GM21390 (cell line): ENCODE data around the gene STK17B.

ENCODE experiments used
- ATAC-seq: cut with Tn5 transposase; IDR thresholded peaks from one replicate; pipeline ENCODE4 v1.9.1; 2021; ENCODE audit not compliant: unreplicated experiment

Gene STK17B

DNA sequence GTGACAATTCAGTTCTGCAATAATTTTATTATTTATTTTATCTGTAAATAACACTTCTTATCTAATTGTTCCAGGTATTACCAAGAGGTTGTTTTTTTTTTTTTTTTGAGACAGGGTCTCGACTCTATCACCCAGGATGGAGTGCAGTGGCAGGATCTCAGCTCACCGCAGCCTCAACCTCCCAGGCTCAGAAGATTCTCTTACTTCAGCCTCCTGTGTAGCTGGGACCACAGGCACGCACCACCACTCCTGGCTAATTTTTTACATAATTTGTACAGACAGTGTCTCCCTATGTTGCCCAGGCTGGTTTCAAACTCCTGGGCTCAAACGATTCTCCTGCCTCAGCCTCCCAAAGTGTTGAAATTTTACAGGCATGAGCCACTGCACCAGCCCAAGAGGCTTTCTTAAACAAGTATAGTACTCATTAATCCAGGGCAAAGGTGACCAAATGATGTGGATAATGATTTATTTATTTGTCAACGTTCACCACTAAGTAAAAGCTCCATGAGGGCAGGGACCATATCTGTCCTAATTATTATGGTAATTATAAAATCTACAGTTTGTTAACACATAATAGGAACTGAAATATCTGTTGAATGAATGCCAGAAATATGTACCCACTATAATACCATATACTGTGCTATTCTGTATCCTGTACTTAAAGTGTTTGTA, 12.0 kb downstream of the STK17B start:
- no peak for ATAC-seq

DNA sequence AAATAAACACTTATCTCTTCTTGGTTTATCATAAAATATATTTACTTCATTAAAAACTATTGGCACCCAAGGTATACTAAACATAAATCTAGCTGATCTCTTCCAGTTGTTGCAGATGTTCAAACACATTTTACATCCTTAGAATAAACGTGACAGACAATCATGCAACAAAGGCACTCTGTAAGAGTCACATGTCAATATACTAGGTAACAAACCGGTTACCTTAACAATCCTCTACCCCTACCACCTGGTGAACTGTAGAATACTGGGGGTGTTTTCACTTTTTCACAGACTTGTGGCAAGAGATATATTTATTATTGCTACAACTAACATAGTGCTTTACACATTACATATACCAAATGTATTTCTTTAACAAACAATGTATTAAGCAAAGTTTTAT, 15.8 kb downstream of the STK17B start:
- ATAC-seq: no peak

DNA sequence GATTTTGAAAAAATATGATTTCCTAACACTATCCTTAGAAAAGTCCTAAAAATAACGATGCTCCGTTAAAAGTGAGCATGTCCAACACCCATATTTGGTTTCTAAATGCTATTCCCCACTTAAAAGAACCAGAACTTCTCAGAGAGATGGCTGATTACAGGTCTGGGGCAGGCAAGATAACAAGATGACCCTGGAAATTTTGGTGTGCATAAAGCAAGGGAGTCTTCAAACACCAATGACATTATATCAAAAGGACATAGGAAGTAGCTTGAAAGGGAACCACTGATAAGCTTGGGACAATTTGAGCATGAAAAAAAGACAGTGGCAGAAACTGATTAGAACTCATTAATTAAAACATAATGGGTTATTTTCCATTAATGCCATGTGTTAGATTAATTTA, 17.9 kb downstream of the STK17B start:
- no peak for ATAC-seq

DNA sequence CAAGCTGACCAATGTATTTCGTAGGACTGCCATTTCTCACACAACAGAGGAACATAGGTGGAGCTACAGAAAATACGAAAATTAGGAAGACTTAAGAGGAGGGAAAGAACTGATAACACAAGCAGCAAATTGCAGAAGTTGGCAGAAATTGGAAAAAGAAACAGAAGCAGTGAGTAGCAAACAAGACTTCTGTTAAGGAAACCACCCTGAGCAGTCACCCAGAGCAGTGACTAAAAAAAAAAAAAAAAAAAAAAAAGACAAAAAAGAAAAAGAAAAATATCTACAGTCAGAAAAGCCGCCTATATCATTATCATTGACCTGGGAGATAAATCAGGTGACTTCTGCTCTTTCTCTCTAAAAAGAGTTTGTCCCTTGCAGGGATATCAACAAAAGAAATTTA, 21.4 kb downstream of the STK17B start:
- no peak for ATAC-seq

DNA sequence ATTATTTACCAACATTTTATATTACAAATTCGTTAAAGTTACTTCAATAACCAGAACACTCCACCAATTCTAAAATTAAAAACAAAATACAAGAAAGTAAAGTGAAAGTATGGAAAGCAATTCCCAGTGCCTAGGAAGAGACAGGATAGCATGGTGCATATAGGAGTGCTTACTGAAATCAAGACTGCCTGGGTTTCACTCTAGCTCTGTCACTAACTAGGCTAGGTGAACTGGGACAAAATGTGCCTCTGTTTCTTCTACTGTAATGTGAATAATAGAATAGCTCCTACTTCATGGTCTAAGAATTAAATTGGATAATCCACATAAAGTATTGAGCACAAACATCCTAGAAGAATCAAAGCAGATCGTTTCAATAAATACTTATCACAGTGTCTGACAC, 22.6 kb downstream of the STK17B start:
- no peak for ATAC-seq

DNA sequence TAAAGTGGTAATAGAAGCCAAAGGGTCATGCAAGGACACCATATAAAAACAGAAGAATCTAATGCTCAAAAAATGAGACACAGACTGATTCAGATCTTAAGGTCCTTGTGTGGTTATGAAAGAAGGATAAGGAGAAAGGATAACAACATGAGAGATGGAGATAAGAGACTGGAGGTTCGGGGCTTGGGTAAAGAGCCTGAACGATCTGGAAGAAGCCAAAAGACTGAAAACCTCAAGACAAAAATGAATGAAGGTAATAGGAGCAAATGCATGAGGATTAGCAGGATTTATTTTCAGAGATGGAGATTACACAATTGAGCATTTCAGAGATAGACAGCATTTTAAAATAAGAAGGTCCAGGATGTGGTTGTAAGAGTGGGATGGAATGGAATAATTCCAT, 26.1 kb downstream of the STK17B start:
- ATAC-seq: no peak

DNA sequence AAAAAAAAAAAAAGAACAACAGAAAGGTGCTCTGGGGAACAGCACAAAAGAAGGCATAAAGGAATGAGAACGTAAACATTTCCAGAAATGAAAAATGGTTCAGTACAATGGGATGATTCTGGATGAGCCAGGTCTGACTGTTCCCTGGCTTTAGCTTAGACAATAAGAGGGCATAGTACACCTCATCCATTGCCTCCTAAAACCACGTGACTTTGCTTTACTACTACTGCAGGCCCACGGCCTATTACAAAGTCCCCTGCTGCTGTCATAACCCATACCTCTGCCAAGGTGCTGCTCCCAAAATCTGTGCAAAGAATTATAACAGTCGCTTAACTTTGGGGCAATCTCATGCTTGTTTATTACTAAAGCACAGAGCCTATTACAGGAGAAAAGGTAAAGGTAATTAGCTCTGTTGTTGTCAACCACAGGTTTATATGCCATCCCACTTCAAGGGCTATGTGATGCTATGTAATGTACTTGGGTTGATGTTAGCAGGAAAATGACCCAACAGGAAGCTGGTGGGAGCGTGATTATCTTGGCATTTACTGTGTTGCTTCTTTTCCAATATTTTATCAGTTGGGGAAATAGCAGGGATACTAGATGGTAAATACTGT, 26.8 kb downstream of the STK17B start:
- ATAC-seq: no peak

DNA sequence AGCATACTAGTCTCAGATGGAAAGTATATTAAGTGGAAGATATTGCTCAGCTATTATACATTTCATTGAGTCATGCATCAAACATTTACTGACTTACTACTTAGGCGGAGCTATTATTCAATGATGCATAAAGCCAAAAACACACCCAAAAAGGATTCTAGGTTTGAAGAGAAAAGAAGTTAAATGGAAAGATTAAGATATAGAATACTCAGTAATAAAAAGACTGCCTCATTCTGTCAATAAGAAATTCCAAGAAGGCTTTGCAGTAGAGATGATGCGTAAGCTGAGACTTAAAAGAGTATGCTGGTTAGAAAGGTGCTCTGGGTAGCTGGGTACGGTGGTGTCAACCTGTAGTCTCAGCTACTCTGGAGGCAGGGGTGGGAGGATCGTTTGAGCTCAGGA, 27.6 kb downstream of the STK17B start:
- no peak for ATAC-seq

DNA sequence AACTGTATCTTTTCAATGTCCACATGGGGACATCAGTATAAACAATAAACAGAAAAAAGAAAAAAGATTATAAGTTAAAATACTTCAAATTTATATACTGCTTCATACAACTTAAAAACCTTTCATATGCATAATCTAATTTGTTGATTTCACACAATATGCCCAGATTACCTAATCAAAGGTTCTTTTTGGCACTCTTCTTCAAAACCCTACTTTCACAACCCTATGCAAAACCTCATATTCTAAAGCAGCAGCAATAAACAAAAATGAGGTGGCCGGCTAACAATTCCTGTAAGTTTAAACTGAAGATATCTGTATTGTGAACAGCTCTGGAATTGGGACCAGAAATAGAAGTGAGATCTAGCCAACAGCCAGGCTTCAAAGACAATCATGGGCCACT, 28.6 kb downstream of the STK17B start:
- no peak for ATAC-seq

DNA sequence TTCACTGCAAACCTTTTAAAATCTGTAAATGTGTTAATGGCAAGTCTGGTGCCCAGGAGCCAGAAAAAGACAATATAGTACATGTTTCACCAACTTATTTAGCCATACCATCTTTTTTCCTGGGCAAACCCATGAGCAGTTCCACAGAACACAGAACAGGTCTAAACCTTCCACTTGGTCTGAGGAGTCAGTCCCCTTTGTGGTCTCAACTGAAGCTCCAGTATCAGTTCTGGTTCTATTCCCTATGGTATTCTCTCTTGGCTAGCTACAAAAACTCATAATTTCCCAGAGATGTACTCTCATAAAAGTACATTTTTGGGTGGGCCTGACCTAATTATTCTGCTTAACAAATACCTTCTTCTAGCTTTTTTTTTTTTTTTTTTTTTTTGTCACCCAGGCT, 31.2 kb downstream of the STK17B start:
- ATAC-seq: no peak

DNA sequence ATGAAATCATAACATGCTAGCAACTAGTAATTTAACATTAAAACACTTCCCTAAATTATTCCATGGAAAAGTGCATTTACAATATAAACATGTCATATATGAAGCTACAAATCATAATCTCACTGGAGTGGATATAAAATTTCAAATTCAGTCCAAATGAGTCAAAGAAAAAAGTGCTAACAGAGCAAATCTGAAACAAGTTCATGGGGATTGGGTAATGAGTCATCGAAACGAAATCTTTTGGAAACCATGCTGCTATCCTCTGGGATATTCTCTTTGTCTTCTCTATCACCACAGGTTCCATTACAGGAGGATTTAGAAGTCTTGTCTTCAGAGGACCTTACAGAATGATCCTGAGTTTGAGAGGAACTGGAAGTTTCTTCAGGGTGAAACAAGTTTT, 34.1 kb downstream of the STK17B start:
- ATAC-seq: no peak

DNA sequence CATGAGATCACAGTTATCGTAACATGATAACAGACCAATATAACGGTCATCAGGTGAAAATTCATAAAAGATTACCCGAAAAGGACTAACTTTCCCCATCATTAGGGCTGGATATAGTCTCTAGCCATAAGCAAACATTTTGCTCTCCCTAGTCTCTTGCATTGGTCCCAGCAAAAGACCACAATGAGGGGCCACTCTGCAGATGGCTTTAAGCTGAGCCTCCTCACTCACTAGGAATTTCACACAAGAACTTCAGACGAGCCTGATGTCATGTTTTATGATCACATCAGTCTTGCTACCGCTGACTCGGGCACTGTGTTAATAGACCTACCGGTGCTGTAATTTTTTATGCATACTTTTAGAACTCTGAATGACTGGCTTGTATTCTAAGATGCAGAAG, 35.2 kb downstream of the STK17B start:
- ATAC-seq: no peak

DNA sequence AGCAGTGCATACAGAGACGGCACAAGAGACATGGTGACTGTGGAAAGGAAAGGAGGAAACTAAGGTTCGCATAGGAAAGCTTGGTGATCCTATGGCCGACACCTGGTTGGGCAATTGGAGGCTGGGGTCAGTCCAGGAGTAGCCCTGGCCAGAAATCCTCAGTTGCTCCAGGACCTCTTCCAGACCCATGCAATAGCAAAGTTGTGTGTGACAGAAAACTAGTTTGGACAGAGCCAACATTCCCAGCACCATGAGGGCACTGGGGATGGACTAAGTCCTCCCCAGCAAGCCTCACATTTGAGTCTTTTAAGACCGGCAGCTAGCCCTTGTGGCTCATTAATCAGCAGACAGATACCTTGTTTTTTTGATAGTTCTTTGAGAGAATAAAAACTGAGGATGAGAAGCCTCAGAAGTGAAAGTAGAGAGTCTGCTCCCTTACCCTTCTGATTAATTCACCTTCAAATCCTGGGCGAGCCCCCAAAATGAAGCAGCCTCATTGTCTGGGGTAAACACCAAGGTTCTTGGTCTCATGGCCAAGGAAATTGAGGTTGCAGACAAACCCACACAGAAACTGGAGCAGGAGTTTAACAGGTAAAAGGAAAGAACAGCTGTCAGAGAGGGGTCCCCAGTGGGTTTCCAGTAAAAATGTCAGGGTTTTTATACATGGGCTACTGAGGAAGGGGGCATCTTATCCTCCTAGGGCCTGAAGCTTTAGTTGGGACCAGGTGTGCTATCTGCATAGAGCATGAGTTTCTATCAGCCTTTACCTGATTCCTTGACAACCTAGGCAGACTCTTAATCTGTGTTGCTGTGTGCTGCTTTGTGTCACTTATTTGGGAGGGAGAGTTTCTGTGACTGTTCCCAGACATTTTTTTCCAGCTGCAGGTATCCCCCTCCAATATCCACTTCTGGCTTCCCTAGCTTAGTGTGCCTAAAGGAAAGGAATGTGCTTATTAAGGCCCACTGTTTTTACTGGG, 39.1 kb downstream of the STK17B start:
- ATAC-seq: no peak

DNA sequence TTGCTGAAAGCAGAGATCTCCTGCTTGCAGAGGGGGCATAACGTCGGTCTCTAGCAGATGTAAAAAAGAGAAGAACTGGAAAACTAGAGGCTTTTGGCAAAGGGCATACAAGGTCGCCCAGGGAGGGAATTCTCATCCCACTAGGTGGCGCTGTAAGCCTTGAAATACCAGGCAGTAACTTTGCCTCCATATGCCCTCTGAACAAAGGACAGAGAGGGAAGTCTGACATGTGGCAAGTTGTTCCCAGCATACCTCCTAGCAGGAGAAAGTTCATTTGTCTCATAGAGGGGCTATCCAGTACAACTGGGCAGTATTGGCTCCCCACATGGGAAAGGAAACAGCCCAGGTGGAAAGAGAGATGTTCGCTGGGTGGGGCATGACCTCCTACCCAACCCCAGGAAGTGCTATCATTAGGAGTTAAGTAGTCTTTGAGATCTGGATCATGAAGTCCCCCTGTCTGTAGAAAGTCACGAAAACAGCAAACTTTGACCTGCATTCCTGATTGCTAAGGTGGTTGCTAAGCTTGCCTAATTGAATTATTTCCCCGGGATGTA, 39.9 kb downstream of the STK17B start:
- peak; percentile 36 for ATAC-seq

DNA sequence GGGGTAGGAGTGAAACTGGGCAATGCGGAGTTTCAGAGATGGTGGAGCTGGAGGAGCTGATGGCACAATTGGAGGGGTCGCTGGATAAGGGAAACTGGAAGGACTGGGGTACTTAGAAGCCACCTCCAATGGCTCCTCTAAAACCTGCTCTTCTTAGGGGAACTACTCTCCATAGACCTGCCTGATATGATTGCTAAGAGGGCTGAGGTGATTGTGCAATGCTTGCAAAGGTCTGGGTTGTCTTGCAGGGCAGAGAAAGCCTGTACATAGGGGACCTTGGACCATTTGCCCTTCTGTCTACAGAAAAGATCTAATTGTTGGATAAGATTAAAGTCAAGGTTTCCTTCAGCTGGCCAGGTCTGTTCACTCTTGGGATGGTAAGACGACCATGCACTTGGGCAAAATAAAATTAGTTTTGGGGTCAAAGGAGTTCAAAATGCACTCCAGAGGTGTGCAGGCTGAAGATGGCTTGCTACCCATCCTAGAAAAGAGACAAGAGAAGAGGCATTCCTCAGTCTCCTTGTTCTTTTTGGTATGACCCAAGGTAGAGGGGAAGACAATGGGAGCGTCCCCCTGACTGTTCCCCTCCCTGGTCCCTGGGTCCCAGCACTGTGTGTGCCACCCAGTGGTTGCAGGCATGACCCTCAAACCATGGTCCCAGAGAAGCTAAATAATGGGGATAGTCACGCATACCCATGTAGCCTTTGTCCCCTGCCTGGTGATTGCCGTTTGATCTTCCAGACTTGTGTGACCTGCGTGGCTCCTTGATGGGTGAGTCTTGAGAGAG, 41.1 kb downstream of the STK17B start:
- no peak for ATAC-seq

DNA sequence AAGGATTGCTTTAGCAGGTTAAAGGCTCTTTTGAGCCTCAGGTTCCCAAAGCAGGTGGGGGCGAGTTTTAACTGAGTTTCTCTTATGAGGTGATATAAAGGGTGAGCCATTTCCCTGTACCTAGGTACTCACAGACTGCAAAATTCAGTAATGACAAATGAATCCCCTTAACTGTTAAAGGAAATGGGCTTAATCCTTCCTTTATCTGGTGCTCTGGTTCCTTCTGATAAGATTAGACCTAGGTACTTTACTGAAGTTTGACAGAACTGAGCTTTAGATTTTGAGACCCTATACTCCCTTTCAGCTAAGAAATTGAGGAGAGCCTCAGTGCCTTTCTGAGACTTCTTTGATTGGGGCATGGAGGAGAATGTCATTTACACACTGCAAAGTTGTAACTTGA, 42.6 kb downstream of the STK17B start:
- no peak for ATAC-seq

DNA sequence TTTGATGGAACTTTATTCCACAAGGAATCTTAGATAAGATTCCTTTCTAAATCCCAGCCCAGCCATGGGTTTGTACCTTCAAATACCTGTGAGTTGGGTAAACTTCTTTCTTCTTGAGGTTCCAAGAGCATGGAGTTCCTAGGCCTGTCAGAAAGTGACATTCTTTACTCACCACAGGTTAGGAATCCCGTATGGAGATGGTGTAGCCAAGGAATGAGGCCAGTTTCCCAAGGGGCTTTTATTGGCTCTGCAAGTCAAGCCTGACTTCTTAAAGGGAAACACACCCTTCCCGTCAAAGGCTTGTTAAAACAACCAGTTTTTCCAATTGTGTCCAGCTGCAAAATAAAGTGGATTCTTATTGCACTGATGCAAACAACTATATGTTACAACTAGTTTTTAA, 45.8 kb downstream of the STK17B start:
- ATAC-seq: no peak

DNA sequence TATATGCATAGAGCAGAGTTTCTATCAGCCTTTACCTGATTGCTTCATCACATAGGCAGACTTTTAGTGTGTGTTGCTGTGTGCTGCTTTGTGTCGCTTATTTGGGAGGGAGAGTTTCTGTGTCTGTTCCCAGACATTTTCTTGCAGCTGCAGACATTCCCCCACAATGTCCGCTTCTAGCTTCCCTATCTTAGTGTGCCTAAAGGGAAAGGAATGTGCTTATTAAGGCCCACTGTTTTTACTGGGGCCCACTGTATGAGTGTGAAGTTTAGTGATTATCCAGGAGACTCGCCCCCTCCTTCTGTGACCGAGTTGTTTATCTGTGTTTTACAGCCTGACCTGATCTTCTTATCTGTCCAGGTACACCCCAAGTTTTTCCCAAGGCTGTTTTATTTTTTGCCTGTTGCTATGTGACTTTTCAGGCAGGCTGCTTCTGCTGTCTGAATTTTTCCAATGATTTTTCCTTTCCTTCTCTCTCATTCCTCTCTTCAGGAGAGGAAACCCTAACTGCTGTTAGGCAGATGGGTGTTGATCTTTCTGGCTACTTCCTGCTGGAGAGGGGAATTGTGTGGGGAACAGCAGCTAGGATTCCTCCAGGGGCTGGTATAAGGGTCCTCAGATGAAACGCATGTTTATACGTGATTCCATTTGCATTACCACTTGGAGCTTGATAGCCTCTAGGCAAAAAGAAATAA, 47.6 kb downstream of the STK17B start:
- no peak for ATAC-seq

DNA sequence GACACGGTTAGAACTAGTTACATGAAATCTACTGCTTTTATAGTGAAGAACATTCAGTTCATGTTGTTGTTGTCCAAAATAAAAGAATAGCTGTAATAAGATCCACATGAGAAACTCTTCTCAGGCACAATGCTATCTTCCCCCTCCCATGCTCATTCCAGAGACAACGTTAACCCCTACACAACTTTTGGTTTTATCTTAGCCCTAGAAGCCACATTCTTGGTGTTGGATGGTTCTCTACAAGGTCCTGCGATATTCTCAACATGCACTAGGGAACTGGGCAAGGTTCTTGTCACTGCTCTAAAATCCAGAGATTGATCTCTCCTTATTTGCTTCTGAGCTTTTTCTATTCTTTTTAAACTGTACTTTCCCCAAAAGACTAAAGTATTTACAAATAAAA, 51.5 kb downstream of the STK17B start:
- no peak for ATAC-seq

DNA sequence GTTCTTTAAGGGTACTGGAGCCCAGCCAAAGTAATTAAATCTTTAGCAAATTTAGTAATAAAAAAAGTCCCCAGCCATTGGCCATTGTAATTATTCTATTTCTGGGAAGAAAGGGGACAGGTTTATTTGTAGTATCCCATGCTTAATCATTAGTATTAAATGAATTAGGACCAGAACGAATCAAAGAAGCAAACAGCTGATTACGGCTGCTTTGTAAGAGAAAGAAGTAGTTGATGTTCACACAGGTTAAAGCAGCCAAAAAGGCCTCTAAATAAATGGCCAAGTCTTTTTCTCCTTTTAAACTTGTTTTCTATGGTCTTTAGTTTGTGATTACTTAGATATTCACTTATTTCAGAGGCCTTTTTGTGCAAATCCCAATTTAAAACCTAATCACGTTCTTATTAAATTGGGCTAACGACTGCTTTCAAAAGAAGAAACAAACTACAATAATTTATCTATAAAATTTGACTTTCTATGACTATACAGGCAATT, 54.1 kb downstream of the STK17B start:
- ATAC-seq: no peak
